Measurements from ENCODE around the gene CBLC.

GRCh38 chr19:44822177-44822576, 44.5 kb downstream of the CBLC start:
- TF ChIP-seq CTCF (IDR thresholded peaks at IDR 0.05), result no peak
- TF ChIP-seq FOXM1 (IDR thresholded peaks at IDR 0.05; ENCODE audit: low read depth), result no peak
- no peak for TF ChIP-seq MXI1 (IDR thresholded peaks at IDR 0.05; ENCODE audit: low read depth, low read length)
- no peak for TF ChIP-seq RFX5 (IDR thresholded peaks at IDR 0.05; ENCODE audit: low read length)
- no peak for TF ChIP-seq TEAD4 (IDR thresholded peaks at IDR 0.05; ENCODE audit: borderline replicate concordance, insufficient read depth)

Data from SK-N-SH (cell line).